ENCODE results near the gene WASL.

- TF ChIP-seq CTCF (IDR thresholded peaks at IDR 0.05; ENCODE audit: low read depth, low read length) = no peak
- TF ChIP-seq EZH2phosphoT487 (IDR thresholded peaks at IDR 0.05; ENCODE audit: low read depth) = no peak
Measured at GRCh38 chr7:123773481-123773880, 24.7 kb upstream of the WASL start.
